Activated T-cell treated with anti-CD3 and anti-CD28 coated beads for 48 hours (primary cell): ENCODE results near the gene JADE1.

Experiments used
- DNase-seq: peaks from one replicate; pipeline ENCODE4 v3.0.0-alpha.2; 2020; ENCODE audit warnings: low read depth

The JADE1 gene

GRCh38 chr4:128810871-128811570 lies 1.5 kb downstream of the JADE1 start:
- peak; percentile 76 for DNase-seq

GRCh38 chr4:128811571-128812441 lies 2.3 kb downstream of the JADE1 start:
- peak; percentile 83 for DNase-seq

- peak; percentile 34 for DNase-seq
Observed at GRCh38 chr4:128812442-128813235, 3.1 kb downstream of the JADE1 start.

GRCh38 chr4:128813965-128814364 lies 4.5 kb downstream of the JADE1 start:
- DNase-seq, result no peak

GRCh38 chr4:128818442-128818841 lies 8.9 kb downstream of the JADE1 start:
- no peak for DNase-seq

- DNase-seq, result no peak
Observed at GRCh38 chr4:128819082-128819742, 9.7 kb downstream of the JADE1 start.

GRCh38 chr4:128820671-128821070 lies 11.2 kb downstream of the JADE1 start:
- no peak for DNase-seq

GRCh38 chr4:128821151-128821550 lies 11.7 kb downstream of the JADE1 start:
- DNase-seq, result no peak

GRCh38 chr4:128823025-128823661 lies 13.6 kb downstream of the JADE1 start:
- DNase-seq, result no peak

- no peak for DNase-seq
Observed at GRCh38 chr4:128825226-128825625, 15.7 kb downstream of the JADE1 start.

- no peak for DNase-seq
Observed at GRCh38 chr4:128827296-128827695, 17.8 kb downstream of the JADE1 start.

GRCh38 chr4:128830906-128831503 lies 21.5 kb downstream of the JADE1 start:
- DNase-seq, result no peak

GRCh38 chr4:128831531-128832242 lies 22.2 kb downstream of the JADE1 start:
- DNase-seq, result no peak

GRCh38 chr4:128832243-128832625 lies 22.7 kb downstream of the JADE1 start:
- DNase-seq, result no peak

- DNase-seq, result no peak
Observed at GRCh38 chr4:128835498-128836222, 26.2 kb downstream of the JADE1 start.

GRCh38 chr4:128837198-128837597 lies 27.7 kb downstream of the JADE1 start:
- DNase-seq, result no peak

GRCh38 chr4:128837679-128838078 lies 28.2 kb downstream of the JADE1 start:
- DNase-seq, result no peak

GRCh38 chr4:128840711-128841318 lies 31.3 kb downstream of the JADE1 start:
- no peak for DNase-seq

GRCh38 chr4:128841402-128841801 lies 31.9 kb downstream of the JADE1 start:
- DNase-seq, result no peak
